GM12873 (cell line): ENCODE data around the gene ARL6IP5.

Experiments
- CTCF ChIP-seq: IDR thresholded peaks from 2 replicates; pipeline ENCODE4 v1.5.1; 2012; ENCODE audit warnings: low read depth, mild to moderate bottlenecking, moderate library complexity, low read length, control low read depth; ENCODE audit not compliant: insufficient read depth; ENCODE audit errors: missing control alignments

Gene ARL6IP5

GRCh38 chr3:69088063-69088462, 3.3 kb downstream of the ARL6IP5 start:
- peak; percentile 17 for TF ChIP-seq CTCF

- no peak for TF ChIP-seq CTCF
Measured at GRCh38 chr3:69090021-69090420, 5.3 kb downstream of the ARL6IP5 start.

DNA sequence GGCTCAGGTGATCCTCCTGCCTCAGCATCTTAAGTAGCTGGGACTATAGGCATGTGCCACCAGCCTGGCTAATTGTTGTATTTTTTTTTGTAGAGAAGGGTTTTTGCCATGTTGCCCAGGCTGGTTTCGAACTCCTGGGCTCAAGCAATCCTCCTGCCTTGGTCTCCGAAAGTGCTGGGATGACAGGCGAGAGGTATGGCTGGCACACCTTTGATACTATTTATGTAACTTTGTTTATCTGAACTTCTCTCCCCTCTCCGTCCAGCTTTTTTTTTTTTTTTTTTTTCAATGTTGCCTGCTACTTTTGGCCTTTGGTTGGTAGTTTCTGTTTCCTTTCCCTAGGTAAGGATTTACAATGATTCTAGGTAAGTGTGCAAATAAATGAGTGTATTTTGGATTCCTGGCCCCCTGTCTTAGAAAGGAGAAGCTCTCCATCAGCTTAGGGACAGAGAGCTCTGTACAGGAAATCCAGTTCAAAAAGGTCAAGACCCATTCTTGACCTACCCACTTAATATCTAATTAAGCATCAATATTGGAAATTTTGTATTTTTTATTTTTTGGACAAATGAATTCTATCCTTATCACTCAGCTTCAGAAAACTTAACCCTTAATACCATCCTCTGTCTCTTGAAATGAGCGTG, 6.8 kb downstream of the ARL6IP5 start:
- TF ChIP-seq CTCF, result no peak

DNA sequence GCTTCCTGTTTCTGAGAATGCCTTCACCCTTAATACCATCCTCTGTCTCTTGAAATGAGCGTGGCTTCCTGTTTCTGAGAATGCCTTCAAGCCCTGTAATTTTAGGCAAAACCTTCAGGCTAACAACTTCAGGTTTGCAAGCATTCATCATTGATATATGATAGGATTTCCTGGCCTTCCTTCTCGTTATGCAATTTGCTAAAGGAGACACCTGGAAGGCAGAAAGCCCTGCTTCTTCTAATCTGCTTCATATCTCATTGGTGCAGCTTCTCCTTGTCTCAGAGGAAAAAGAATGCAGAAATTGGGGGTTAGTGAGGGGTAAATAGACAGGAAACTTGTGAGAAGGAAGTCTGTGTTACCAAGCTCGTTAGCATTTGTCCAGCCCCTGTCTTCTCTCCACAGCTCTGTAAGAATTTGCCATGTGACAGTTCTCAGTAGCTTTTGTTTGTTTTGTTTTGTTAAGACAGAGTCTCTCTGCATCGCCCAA, 7.3 kb downstream of the ARL6IP5 start:
- TF ChIP-seq CTCF, result no peak

- TF ChIP-seq CTCF, result no peak
Measured at GRCh38 chr3:69094467-69095205, 9.9 kb downstream of the ARL6IP5 start.

DNA sequence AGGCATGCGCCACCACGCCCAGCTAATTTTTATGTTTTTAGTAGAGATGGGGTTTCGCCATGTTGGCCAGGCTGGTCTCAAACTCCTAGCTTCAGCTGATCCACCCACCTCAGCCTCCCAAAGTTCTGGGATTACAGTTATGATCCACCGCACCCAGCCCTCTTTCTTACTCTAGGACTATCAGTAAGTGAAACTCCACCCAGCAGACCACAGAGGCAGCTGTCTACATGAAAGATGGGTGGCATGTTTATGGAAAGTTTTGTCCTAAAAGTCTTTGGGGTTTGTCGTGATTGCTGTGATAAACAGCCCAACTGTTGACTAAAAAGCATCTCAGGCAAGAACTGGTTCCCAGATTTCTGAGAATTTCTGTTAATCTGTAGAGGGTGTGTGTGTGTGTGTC, 10.9 kb downstream of the ARL6IP5 start:
- TF ChIP-seq CTCF, result no peak

GRCh38 chr3:69096299-69096698, 11.6 kb downstream of the ARL6IP5 start:
- no peak for TF ChIP-seq CTCF
